H1 (cell line): ENCODE data around the gene RASA1. TPM values are rescaled to one million over a fixed set of nuclear protein-coding genes. Genes with fewer than 3 reads are reported as not detected.

ENCODE experiments used
- HDAC2 ChIP-seq, 2 experiments: fragments of 300-600 bp in 1 of 2; sonication (generic) in 1 of 2; IDR thresholded peaks; 2 replicates each; pipeline ENCODE4 v1.6.1; 2011 to 2012; ENCODE audit warnings: low read depth in 2 of 2, low read length in 2 of 2, mild to moderate bottlenecking in 2 of 2, moderate library complexity in 2 of 2, borderline replicate concordance in 1 of 2, inconsistent platforms in 1 of 2
- POLR2AphosphoS5 ChIP-seq: IDR thresholded peaks from 2 replicates; pipeline ENCODE4 v1.6.1; 2011; ENCODE audit warnings: low read depth, low read length
- polyA plus RNA-seq, 7 experiments: library from polyadenylated mRNA; depleted of rRNA in 3 of 7; stranded (reverse) in 5 of 7; unstranded in 2 of 7; fragments of >200 nt in 5 of 7; fragments of 200-250 nt in 2 of 7; gene quantifications; 1 replicate in 5 of 7; 2 replicates in 1 of 7; 4 replicates in 1 of 7; pipeline versions ENCODE4 v1.2.1 to v1.2.3, GENCODE V29; 2011 to 2013; ENCODE audit warnings: missing spikeins in 2 of 7, mixed read lengths in 2 of 7
- total RNA-seq: library from RNA; stranded (reverse); fragmentation: NEBNext Ultra II Directional; extraction: Animal tissue kit (Norgen Biotek cat#: 25700); gene quantifications from 2 replicates; pipeline ENCODE4 v1.2.1, GENCODE V29; 2021

Gene RASA1
- total and polyA plus RNA-seq, 2 of the 8 experiments (the other 6 are each of a cell fraction or from before 2014, with no cell fraction given) = 15.9 to 33.8 TPM

DNA sequence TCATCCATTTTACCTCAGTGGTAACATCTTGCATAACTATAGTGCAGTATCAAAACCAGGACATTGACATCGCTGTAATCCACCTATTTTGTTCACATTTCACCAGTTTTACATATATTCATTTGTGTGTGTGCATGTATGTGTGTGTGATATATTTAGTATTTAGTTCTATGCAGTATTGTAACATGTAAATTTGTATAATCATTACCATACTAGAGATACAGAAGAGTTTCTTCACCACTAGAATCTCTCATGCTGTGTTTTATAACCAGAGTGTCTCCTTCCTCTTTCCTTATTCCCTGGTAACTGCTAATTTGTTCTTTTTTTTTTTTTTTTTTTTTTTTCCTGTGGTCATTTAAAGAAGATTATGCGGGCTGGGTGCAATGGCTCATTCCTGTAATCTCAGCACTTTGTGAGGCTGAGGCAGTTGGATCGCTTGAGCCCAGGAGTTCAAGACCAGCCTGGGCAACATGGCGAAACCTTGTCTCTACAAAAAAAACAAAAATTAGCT lies 11.0 kb downstream of the RASA1 start (continued):
- no peak for TF ChIP-seq HDAC2 (IDR thresholded peaks at IDR 0.05; ENCODE audit: borderline replicate concordance in 1 of 2, low read depth in 2 of 2, low read length in 2 of 2)
- TF ChIP-seq POLR2AphosphoS5 = no peak
